HepG2 (cell line): Measurements from ENCODE around the gene CLASP1. TPM values are rescaled to one million over a fixed set of nuclear protein-coding genes. Genes with fewer than 3 reads are reported as not detected.

Experiments
- ATAC-seq: fragments of 200-7000 bp; cut with Tn5 transposase; 3 replicates; pipeline ENCODE4 v1.9.1; 2020; ENCODE audit warnings: mild to moderate bottlenecking, moderate library complexity
- BruUV-seq: library from RNA; stranded (reverse); fragments of 400-500 nt; replicated peaks from 2 replicates; lab custom pipeline; 2021; lab: Mats Ljungman, UMichigan
- CTCF ChIA-PET: fragments of 300-600 bp; formaldehyde crosslinking; extraction: SDS; loops from one replicate; lab custom pipeline; 2021; ENCODE audit warnings: low total read pairs, inconsistent platforms, low intra/inter-chr PET ratio; lab: Yijun Ruan, JAX
- POLR2A ChIA-PET: fragments of 350-600 bp; sonication (Branson Sonifier 250); formaldehyde crosslinking; loops from one replicate; lab custom pipeline; 2020; ENCODE audit warnings: antibody characterized with exemption, inconsistent platforms; lab: Yijun Ruan, JAX
- DNase-seq: peaks from one replicate; pipeline ENCODE4 v3.0.0-alpha.2; 2015; ENCODE audit warnings: low spot score
- FAIRE-seq: peaks from 3 replicates; lab custom pipeline; 2011; peaks lifted over from hg19 to GRCh38; lab: Jason Lieb, UNC
- H2AFZ ChIP-seq: one replicate; pipeline ENCODE4 v1.6.1; 2011; ENCODE audit warnings: low read length, inconsistent platforms
- H3K27ac ChIP-seq: fragments of 300-600 bp; 3 replicates; pipeline ENCODE4 v1.8.0; 2011; ENCODE audit warnings: mixed run types, mild to moderate bottlenecking, mixed read lengths, low read length, inconsistent platforms; ENCODE audit not compliant: insufficient read depth; ENCODE audit errors: extremely low read length
- H3K27me3 ChIP-seq, 2 experiments: fragments of 200-600 bp in 1 of 2; 2 replicates in 1 of 2; 3 replicates in 1 of 2; pipeline versions ENCODE4 v1.6.0 to v1.8.0; 2011; ENCODE audit warnings: low read length in 2 of 2, mild to moderate bottlenecking in 2 of 2, moderate library complexity in 2 of 2, inconsistent platforms in 1 of 2; ENCODE audit not compliant: insufficient read depth in 2 of 2, control insufficient read depth in 1 of 2
- H3K36me3 ChIP-seq, 2 experiments: fragments of 200-600 bp in 1 of 2; replicated peaks in 1 of 2; 2 replicates in 1 of 2; 3 replicates in 1 of 2; pipeline versions ENCODE4 v1.5.1 to v1.8.0; 2011; ENCODE audit warnings: low read length in 2 of 2, inconsistent platforms in 1 of 2; ENCODE audit not compliant: insufficient read depth in 2 of 2, control insufficient read depth in 1 of 2
- H3K4me1 ChIP-seq: 2 replicates; pipeline ENCODE4 v1.5.1; 2012; ENCODE audit warnings: low read length, inconsistent platforms; ENCODE audit not compliant: insufficient read depth
- H3K4me2 ChIP-seq: 2 replicates; pipeline ENCODE4 v1.6.0; 2011; ENCODE audit warnings: low read depth, low read length, inconsistent platforms
- H3K4me3 ChIP-seq, 3 experiments: fragments of 200-600 bp in 1 of 3; sonication (generic), shearing (Covaris generic) in 1 of 3; replicated peaks in 1 of 3; 2 replicates each; pipeline ENCODE4 v1.5.1; 2011 to 2016; ENCODE audit warnings: low read length in 3 of 3, inconsistent platforms in 2 of 3, low read depth in 2 of 3, mild to moderate bottlenecking in 2 of 3, control low read depth in 1 of 3, mixed read lengths in 1 of 3; ENCODE audit not compliant: insufficient read depth in 1 of 3
- H3K79me2 ChIP-seq: one replicate; pipeline ENCODE4 v1.6.1; 2011; ENCODE audit warnings: low read length, inconsistent platforms; ENCODE audit not compliant: insufficient read depth
- H3K9ac ChIP-seq: 2 replicates; pipeline ENCODE4 v1.6.0; 2011; ENCODE audit warnings: mild to moderate bottlenecking, low read depth, low read length, inconsistent platforms; ENCODE audit not compliant: insufficient read depth
- H3K9me3 ChIP-seq: 2 replicates; pipeline ENCODE4 v1.5.1; 2012; ENCODE audit warnings: mild to moderate bottlenecking, low read length
- H4K20me1 ChIP-seq: 2 replicates; pipeline ENCODE4 v1.6.0; 2011; ENCODE audit warnings: inconsistent platforms, mild to moderate bottlenecking, low read length, moderate library complexity; ENCODE audit not compliant: insufficient read depth
- BORCS8-MEF2B ChIP-seq: sonication (generic); formaldehyde crosslinking; IDR thresholded peaks from 2 replicates; pipeline ENCODE4 v1.8.0; 2022; ENCODE audit warnings: mild to moderate bottlenecking, missing genetic modification reagents
- CBX1 ChIP-seq: IDR thresholded peaks from one replicate; pipeline ENCODE4 v1.6.1; 2016; ENCODE audit warnings: antibody characterized with exemption, low read depth
- CHCHD3 ChIP-seq: sonication (generic); formaldehyde crosslinking; IDR thresholded peaks from 2 replicates; pipeline ENCODE4 v1.8.0; 2022; ENCODE audit warnings: mild to moderate bottlenecking, missing genetic modification reagents, moderate library complexity
- EHMT2 ChIP-seq: fragments of 200-600 bp; sonication (generic); IDR thresholded peaks from 2 replicates; pipeline ENCODE4 v1.7.0; 2017; ENCODE audit warnings: antibody characterized with exemption, low read depth, low read length, borderline replicate concordance
- GTF3A ChIP-seq: sonication (generic); formaldehyde crosslinking; conservative IDR thresholded peaks from 2 replicates; pipeline ENCODE4 v1.4.0; 2020; ENCODE audit warnings: mild to moderate bottlenecking, missing genetic modification reagents
- MED13 ChIP-seq: sonication (generic); formaldehyde crosslinking; IDR thresholded peaks from 2 replicates; pipeline ENCODE4 v1.5.0; 2020; ENCODE audit warnings: missing genetic modification reagents
- MLXIP ChIP-seq: sonication (generic); formaldehyde crosslinking; IDR thresholded peaks from 2 replicates; pipeline ENCODE4 v1.9.0; 2021; ENCODE audit warnings: missing genetic modification reagents, borderline replicate concordance
- NCOA5 ChIP-seq: sonication (generic); formaldehyde crosslinking; IDR thresholded peaks from 2 replicates; pipeline ENCODE4 v1.4.0; 2020; ENCODE audit warnings: missing genetic modification reagents
- SP2 ChIP-seq: sonication (generic); formaldehyde crosslinking; IDR thresholded peaks from 2 replicates; pipeline ENCODE4 v1.5.1; 2020; ENCODE audit warnings: mild to moderate bottlenecking, missing genetic modification reagents
- TRAFD1 ChIP-seq: sonication (generic); formaldehyde crosslinking; IDR thresholded peaks from 2 replicates; pipeline ENCODE4 v1.5.1; 2020; ENCODE audit warnings: missing genetic modification reagents, mild to moderate bottlenecking, borderline replicate concordance
- ZBTB10 ChIP-seq: sonication (generic); formaldehyde crosslinking; IDR thresholded peaks from 2 replicates; pipeline ENCODE4 v1.4.0; 2020; ENCODE audit warnings: missing genetic modification reagents, borderline replicate concordance
- ZC3H13 ChIP-seq: sonication (generic); formaldehyde crosslinking; IDR thresholded peaks from 2 replicates; pipeline ENCODE4 v1.8.1; 2023; ENCODE audit warnings: mild to moderate bottlenecking, missing genetic modification reagents, moderate library complexity
- ZNF205 ChIP-seq: IDR thresholded peaks from 2 replicates; pipeline ENCODE4 v1.6.1; 2018; ENCODE audit warnings: missing biosample characterization, missing genetic modification reagents
- ZNF367 ChIP-seq: sonication (generic); formaldehyde crosslinking; IDR thresholded peaks from 2 replicates; pipeline ENCODE4 v1.4.0; 2020; ENCODE audit warnings: missing genetic modification reagents, borderline replicate concordance
- ZNF446 ChIP-seq: sonication (generic); formaldehyde crosslinking; IDR thresholded peaks from 2 replicates; pipeline ENCODE4 v1.5.0; 2020; ENCODE audit warnings: mild to moderate bottlenecking, missing genetic modification reagents
- ZNF549 ChIP-seq: sonication (generic); formaldehyde crosslinking; IDR thresholded peaks from 2 replicates; pipeline ENCODE4 v1.5.0; 2020; ENCODE audit warnings: missing genetic modification reagents
- ZNF563 ChIP-seq: sonication (generic); formaldehyde crosslinking; IDR thresholded peaks from 2 replicates; pipeline ENCODE4 v1.8.0; 2022; ENCODE audit warnings: mild to moderate bottlenecking, moderate library complexity, missing genetic modification reagents
- ZNF615 ChIP-seq: sonication (generic); formaldehyde crosslinking; IDR thresholded peaks from 2 replicates; pipeline ENCODE4 v1.5.0; 2020; ENCODE audit warnings: mild to moderate bottlenecking, missing genetic modification reagents, borderline replicate concordance
- WGBS: methylation state at CpG from one replicate; pipeline ENCODE4 v1.1.6; 2017; ENCODE audit warnings: low lambda C conversion rate; 5-methylcytosine and 5-hydroxymethylcytosine counted together
- in situ Hi-C: cut with HindIII; loops from 2 replicates; pipeline ENCODE4 v1.10.0; 2017; ENCODE audit warnings: low pct_unique_long_range_greater_than_20kb; ENCODE audit not compliant: extremely low pct_ligation_motif_present
- intact Hi-C: fragments of 100-400 bp; cut with micrococcal nuclease; formaldehyde crosslinking; loops from one replicate; pipeline ENCODE4 v1.10.0; 2022; ENCODE audit not compliant: unreplicated experiment
- polyA plus RNA-seq, 8 experiments: library from polyadenylated mRNA; depleted of rRNA in 3 of 8; stranded (reverse) in 7 of 8; unstranded in 1 of 8; fragments of >200 nt; fragmentation: Illumina TruSeq in 4 of 8; extraction: Trizol in 4 of 8; gene quantifications; 2 replicates each; pipeline versions ENCODE4 v1.2.1 to v1.2.3, GENCODE V29; 2011 to 2016; ENCODE audit warnings: low read depth in 4 of 8, missing spikeins in 1 of 8, mixed read lengths in 1 of 8; ENCODE audit not compliant: insufficient read depth in 1 of 8
- total RNA-seq, 5 experiments: library from RNA; depleted of rRNA; stranded (reverse); fragments of >200 nt; fragmentation: Illumina TruSeq; extraction: Trizol; gene quantifications; 2 replicates each; pipeline ENCODE4 v1.2.3, GENCODE V29; 2016; ENCODE audit warnings: low read depth in 1 of 5

CLASP1 gene
- total and polyA plus RNA-seq, 2 of the 13 experiments (the other 11 are each of a cell fraction or from before 2014, with no cell fraction given), result 11.7 to 47.9 TPM

- H2AFZ ChIP-seq, result no peak overlapping the region
- FAIRE-seq (no peak), DNase-seq (no peak), ATAC-seq (no peak)
- POLR2A ChIA-PET, result no interaction called here
- no peaks in the 10 kb centered on the region for H3K27me3 ChIP-seq
- H3K79me2 ChIP-seq, result no peaks in the 10 kb centered on the region
- WGBS, result 94% methylated on average over 3 of the region's 3 CpGs
- no peaks in the 10 kb centered on the region for H3K9me3 ChIP-seq
- CTCF ChIA-PET, result no interaction called here
- no peak overlapping the region for H3K4me2 ChIP-seq
- no peak overlapping the region for H3K27ac ChIP-seq
- intact Hi-C loops, result no loop called here
- H3K4me3 ChIP-seq, result no peak overlapping the region
- no peaks in the 10 kb centered on the region for H4K20me1 ChIP-seq
- H3K4me1 ChIP-seq, result no peaks in the 10 kb centered on the region
- in situ Hi-C loops, result no loop called here
- H3K9ac ChIP-seq, result no peak overlapping the region
- BruUV-seq, result no TSS peak
- peaks cover 15 to 54% of the 10 kb centered on the region in 2 experiments for H3K36me3 ChIP-seq
- no peak for TF ChIP-seq ZNF446 (CRISPR knock-in tag)
- TF ChIP-seq MED13 (CRISPR knock-in tag), result no peak
- TF ChIP-seq ZNF205 (CRISPR knock-in tag), result no peak
- no peak for TF ChIP-seq TRAFD1 (CRISPR knock-in tag)
- TF ChIP-seq ZBTB10 (CRISPR knock-in tag), result no peak
- no peak for TF ChIP-seq CHCHD3 (CRISPR knock-in tag)
- TF ChIP-seq GTF3A (CRISPR knock-in tag), result no peak
- TF ChIP-seq SP2 (CRISPR knock-in tag), result no peak
- no peak for TF ChIP-seq NCOA5 (CRISPR knock-in tag)
- no peak for TF ChIP-seq MLXIP (CRISPR knock-in tag)
- no peak for TF ChIP-seq ZNF367 (CRISPR knock-in tag)
- TF ChIP-seq ZNF615 (CRISPR knock-in tag), result no peak
- TF ChIP-seq ZNF549, result no peak
- no peak for TF ChIP-seq BORCS8-MEF2B (CRISPR knock-in tag)
- TF ChIP-seq CBX1, result no peak
- TF ChIP-seq ZNF563 (CRISPR knock-in tag), result no peak
- TF ChIP-seq EHMT2, result no peak
- TF ChIP-seq ZC3H13, result no peak
Observed at GRCh38 chr2:121419081-121419699, 230.1 kb downstream of the CLASP1 start.
